ENCODE measurements around the gene EPHB1.

DNA sequence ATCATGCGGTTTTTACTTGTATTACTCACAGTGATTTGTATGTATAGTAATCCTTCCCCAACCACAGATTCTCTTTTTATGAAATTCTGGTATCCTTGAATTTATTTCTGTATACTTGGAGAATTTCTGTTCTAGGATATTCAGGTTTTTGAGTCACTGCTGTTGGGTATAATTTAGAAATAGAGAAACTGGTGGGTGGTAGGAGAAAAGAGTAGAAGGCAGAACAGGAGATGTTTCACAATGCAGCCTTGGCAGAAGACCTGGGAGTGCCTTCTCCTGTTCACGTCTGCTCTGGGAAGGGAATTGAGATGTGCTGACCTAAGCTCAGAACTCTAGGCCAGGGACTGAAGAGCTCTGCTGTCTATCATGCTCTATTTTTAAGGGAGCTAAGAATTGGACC is 193.6 kb downstream of the EPHB1 start:
- TF ChIP-seq, protein P1, sequence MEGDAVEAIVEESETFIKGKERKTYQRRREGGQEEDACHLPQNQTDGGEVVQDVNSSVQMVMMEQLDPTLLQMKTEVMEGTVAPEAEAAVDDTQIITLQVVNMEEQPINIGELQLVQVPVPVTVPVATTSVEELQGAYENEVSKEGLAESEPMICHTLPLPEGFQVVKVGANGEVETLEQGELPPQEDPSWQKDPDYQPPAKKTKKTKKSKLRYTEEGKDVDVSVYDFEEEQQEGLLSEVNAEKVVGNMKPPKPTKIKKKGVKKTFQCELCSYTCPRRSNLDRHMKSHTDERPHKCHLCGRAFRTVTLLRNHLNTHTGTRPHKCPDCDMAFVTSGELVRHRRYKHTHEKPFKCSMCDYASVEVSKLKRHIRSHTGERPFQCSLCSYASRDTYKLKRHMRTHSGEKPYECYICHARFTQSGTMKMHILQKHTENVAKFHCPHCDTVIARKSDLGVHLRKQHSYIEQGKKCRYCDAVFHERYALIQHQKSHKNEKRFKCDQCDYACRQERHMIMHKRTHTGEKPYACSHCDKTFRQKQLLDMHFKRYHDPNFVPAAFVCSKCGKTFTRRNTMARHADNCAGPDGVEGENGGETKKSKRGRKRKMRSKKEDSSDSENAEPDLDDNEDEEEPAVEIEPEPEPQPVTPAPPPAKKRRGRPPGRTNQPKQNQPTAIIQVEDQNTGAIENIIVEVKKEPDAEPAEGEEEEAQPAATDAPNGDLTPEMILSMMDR (IDR thresholded peaks at IDR 0.05), result no peak
- no peak for TF ChIP-seq POLR2A (IDR thresholded peaks at IDR 0.05)

Measured in thyroid gland (tissue), 4 donors.